Neural cell (in vitro differentiated cells): ENCODE results near the gene PRLH.

Experiments
- CTCF ChIP-seq: fragments of 450-650 bp; IDR thresholded peaks from 2 replicates; pipeline ENCODE4 v1.5.1; 2014; ENCODE audit warnings: antibody characterized with exemption, mild to moderate bottlenecking, moderate library complexity; ENCODE audit not compliant: poor library complexity, severe bottlenecking
- EZH2 ChIP-seq: fragments of 200-600, 300-800 bp; shearing (Covaris generic), sonication (generic); IDR thresholded peaks from 2 replicates; pipeline ENCODE4 v1.6.1; 2014; ENCODE audit warnings: antibody characterized with exemption, low read length, borderline replicate concordance, mild to moderate bottlenecking; ENCODE audit not compliant: insufficient read depth, poor library complexity, severe bottlenecking

DNA sequence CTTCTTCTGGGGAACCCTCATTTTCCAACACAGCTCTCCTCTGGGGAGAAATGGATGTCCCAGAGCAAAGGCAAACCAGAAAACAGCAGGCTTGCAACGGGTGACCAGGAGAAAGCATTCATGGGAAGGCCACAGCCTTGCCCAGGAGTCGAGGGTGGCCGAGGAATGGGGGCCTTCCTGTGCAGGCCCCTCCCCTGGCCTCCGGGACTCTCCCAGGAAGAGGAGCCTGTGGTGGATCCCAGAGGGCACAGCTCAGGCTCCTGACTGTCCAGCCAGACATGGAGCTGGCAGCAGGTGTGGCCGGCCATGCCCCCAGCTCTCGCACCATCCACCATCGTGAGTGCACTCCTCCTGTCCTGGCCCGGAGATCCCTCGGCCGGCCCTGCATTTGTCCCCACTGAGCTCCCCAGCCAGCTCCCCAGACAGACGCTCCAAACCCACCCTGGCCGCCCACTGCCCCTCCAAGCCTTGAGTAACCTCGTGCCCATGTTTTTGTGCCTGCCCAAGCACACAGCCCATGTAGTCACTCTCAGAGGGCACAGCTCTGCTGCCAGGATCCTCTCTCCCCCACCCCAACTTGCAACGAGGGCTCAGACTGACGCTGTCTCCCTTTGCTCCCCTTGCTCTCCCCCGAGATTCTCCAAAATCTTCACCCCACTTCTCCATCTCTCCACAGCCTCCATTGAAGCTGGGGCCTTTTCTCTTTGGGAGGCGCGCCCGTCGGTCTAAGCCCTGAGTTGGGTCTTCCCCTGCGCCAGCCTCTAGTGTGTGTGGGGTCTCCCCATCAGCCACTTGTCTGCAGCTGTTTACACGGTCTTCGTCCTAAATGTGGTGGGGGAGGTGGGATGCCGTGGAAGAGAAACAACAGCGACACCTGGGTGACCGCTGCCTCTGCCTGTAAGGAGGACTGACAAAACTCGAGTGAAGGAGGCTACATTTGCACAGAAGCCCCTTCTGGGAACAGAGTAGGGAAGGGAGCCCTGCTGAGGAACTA lies 9.8 kb downstream of the PRLH start:
- no peak for TF ChIP-seq CTCF
- no peak for TF ChIP-seq EZH2
